GM21619 (cell line): ENCODE measurements around the gene CYTH1.

Source experiments
- ATAC-seq: cut with Tn5 transposase; IDR thresholded peaks from one replicate; pipeline ENCODE4 v1.9.1; 2021; ENCODE audit not compliant: unreplicated experiment

CYTH1 gene, protein sequence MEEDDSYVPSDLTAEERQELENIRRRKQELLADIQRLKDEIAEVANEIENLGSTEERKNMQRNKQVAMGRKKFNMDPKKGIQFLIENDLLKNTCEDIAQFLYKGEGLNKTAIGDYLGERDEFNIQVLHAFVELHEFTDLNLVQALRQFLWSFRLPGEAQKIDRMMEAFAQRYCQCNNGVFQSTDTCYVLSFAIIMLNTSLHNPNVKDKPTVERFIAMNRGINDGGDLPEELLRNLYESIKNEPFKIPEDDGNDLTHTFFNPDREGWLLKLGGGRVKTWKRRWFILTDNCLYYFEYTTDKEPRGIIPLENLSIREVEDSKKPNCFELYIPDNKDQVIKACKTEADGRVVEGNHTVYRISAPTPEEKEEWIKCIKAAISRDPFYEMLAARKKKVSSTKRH

DNA sequence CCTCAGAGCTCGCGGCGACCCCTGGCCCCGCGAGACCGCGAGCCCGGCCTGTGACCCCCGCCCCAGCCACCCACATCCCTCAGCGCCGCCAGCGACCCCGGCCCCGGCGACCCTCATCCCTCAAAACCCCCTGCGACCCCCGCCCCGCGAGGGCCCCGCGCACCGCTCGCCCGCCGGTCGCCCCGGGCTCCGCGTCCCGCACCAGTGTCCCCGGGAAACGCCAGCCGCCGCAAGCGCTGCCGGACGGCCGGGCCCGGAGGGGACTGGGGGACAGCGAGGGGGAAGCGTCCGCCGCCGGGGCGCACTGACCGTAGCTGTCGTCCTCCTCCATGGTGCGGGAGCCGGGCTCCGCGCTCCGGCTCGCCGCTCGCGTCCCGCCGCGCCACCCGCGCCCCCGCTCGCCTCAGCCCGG lies at the start of gene CYTH1:
TSS of gene CYTH1 (minus strand) at position 381 of the 412 bp plus-strand sequence. CDS start at position 331, 50 bp downstream.
- ATAC-seq: peak; percentile 26

DNA sequence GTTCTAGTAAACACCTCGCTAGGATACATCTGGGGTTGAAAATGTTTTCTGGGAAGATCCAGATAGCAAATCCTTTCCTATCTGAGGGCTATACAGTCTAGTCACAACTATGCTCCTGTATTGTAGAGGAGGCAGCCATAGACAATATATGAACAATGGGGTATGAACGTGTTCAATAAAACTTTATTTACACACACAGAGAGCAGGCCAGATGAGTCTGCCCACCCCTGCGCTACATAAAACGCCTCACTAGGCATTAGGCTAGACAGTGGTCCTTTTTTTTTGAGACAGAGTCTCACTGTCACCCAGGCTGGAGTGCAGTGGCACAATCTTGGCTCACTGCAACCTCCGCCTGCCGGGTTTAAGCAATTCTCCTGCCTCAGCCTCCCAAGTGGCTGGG lies 47.4 kb upstream of the CYTH1 start:
- ATAC-seq: no peak

DNA sequence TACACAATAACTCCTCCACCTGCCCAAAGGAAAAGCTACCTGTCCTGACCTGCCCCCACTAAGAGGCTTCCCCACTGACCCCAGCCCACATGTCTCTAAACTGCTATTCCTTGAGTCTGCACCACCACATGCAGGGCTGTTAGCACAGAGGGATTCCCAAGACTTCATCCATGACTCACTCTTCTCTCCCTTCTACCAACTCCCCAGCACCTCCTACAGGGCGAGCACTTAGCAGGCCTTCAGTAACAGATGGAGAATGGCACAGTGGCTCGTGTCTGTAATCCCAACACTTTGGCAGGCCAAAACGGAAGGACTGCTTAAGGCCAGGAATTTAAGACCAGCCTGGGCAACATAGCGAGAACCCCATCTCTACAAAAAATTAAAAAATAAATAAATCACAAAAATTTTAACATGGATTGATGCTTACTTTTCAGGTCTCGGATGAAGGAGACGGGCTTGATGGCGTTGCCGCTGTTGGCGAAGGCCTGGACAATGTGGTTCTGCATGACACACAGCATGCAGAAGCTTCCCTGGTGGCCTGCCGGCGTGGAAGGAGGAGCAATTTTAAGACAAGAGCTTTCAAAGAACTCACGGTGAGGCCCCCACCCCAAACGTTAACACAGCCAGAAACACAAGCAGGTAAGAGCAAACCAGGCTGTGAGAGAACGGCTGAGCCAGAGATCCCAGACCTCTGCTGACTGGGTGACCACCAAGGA lies 46.6 kb upstream of the CYTH1 start:
- ATAC-seq: no peak

DNA sequence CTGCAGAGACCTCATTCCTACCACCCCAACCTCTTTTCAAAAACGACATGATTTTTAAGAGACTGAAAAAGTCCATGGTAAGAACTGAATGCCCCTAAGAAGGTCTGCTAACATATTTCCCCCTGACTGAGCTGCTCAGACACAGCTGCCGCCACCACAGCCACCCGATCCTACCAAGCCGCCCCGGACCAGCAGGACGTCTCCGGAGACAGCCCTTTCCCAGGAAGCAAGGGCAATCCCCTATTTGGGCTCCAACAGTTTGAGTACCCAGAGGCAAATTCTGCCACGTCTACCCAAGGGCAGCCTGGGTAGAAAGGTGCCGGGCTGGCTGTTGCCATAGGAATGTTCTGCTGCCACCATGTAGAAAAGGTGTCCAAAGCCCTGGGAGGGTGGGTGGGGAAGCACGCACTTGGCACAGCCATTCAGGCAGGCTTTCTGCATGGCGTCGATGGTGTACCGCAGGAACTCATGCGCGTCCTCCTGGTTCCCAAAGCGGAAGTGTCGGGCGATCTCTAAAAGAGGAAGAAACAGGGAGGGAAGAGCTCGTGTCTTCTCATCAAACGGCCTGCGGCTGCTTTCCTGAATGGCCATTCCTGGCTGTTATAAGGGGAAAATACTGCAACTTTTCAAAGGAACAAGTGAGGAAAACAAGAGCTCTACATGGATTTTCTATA lies 44.9 kb upstream of the CYTH1 start:
- ATAC-seq: no peak

DNA sequence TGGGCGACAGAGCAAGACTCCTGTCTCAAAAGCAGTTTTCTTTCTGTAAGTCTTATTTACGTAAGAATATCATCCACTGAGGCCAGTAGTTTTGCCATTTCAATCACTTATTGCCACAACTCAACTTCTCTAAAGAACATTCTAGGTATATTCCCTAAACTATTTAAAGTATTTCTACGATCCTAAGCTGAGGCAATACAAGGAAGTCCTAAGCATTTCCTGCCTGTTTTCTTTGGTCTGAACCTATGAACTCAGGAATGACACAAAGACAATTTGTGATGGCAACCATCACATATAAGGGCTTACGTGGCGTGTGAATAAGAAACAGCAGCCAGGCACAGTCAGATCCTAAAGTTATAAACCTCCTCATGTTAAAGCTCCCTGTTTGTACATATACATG lies 44.3 kb upstream of the CYTH1 start:
- ATAC-seq: no peak

DNA sequence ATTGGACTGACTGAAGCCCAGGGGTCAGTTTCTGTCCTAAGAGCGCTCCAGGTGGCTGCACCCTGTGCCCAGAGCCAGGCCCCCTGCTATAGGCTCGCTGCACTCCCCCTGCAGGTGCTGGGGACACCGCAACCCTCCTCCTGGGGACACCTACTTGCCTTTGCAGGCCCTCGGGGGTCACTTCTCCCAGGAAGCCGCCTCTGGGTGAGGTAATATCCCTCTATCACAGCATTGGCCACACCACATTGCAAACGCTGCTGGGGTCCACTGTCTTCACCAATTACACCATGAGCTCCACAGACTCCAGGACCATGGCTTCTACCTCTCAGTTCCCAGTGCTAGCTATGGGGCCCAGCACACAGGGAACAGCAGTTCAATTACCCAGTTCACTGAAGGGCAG lies 43.6 kb upstream of the CYTH1 start:
- no peak for ATAC-seq

DNA sequence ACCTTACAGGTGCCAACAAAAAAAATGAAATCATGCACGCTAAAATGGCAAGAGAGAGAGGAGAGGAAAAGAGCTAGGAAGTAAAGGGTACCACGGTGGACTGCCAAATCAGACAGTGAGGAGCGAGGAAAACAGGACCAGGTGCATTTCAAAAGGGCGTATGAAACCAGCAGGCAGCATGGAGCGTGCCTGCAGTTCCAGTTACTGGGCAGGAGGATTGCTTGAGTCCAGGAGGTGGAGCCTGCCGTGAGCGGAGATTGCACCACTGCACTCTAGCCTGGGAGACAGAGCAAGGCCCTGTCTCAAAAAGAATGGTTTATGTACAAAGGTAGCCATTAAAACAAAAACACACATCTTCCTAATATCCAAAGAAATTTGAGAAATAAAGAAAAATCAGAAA lies 42.2 kb upstream of the CYTH1 start:
- no peak for ATAC-seq

DNA sequence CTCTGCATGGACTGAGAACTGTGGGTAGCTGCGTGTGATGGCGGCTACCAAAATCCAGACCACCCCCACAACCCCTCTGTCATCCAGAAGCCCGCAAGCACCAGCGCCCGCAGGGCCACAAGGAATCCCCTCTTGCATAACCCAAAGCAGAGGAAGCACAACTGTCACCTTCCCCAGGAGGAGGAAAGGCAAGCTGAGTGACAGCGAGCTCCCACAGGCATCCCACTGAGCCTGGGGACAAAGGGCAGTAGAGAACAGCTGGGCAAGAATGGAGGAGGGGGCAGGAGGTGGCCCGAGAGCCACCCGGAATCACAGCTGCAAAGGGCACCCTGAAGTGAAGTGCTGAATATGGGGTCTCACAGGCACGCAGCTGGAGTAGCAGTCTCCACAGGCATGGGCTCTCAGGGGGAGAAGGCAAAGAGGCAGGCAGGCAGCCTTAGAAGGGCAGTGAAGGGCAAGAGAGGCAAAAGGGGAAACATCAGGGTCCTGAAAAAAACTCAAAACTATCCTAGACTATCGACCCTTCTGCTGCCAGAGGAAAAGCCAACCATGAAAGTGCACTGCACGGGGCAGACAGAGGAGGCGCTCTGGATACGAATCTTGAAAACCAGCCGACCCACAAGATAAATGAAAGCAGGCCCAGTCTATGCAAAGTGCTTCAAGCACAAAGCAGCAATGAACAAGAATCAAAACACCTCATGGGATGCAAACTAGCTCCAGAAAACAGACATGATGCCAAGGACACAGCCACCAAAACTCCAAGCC lies 41.4 kb upstream of the CYTH1 start:
- no peak for ATAC-seq

DNA sequence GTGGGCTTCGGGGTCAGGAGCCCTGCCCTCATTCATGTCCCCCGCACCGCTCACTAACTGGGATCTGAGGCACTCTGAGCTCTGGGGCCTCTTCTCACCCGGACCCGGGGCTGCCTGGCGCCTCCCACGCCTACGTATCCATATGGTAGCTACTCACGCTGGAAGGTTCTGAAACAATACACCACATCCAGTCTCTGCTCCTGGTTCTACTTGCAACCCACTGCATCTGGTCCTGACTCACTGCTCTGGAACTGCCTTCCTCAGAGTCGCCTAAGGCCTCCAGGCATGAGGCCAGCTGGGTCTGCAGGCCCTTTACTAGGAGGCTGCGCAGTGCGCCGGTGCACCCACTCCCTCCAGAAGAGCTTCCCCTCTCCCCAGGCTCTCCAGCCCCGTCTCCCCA lies 40.5 kb upstream of the CYTH1 start:
- no peak for ATAC-seq

DNA sequence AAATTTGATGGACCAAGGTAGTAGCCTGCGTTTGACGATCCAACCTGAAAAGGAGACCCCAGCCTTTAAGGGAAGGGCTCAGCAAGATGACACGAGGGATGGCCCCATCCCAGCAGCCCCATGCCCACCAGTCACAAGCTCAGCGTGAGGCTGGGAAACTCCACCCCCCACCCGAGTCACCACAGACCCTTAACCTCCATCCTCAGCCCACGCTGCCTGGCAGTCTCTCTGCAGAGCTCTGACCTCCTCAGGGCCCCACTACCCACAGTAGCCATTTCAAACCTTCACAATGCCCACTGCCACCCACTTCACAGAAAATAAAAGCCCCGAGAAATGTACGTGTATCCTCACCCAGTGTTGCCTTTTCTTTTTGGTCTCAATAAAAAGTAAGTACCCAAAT lies 39.9 kb upstream of the CYTH1 start:
- no peak for ATAC-seq

DNA sequence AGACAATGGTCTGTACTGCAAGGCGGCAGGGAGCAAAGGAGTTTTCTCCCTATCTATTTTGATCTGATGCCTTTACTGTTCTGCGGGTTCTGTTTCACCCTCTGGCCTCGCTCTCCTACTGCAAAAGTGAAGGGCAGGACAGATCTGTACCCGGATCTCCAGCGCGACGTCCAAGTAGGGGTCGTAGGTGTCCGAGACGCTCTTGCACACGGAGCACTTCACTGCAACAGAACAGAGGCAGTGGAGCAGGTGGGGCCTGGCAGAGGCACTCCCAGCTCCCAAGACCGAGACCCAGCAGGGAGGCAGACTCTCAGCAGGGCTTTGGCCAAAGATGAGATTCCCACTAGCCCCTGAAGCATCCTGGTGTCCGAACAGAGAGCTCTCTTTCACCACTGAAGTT lies 38.8 kb upstream of the CYTH1 start:
- ATAC-seq: no peak

DNA sequence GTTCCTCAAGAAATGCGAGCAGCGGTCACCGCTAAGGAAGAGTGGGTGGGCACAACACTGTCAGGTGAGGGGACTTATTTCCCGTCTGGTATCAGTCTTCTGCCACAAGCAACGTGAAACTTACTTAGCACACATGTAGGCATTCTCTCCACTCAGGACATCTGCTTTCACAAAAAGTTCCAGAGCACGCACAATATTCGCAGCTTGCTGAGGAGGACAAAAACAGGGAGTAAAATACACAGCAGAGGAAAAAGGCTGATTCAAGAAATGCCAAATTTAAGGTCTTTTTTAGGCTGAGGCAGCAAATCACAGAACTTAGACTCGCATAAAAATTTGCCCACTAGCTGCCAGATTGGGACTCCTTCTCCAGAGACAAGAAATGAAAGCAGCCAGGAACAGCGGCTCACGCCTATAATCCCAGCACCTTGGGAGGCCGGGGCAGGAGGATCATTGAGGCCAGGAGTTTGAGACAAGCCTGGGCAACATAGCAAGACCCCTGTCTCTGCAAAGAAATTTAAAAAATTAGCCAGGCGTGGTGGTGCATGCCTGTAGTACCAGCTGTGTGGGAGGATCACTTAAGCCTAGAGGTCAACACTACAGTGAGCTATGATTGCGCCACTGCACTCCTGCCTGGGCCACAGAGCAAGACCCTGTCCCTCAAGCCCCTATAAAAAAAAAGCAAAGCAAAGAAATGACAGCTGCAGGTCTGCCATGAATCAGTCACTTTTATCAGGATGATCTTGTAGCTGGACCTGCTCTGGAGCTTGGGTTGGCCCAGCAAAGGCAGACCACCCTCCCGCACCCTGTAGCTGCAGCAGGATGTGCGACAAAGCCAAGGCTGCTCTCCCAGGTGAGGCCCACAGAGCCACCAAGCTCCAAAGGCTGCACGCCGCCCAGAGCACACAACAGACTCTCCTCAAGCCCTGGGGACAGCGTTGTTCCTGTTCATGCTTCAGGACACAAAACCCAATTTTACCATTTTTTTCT lies 38.0 kb upstream of the CYTH1 start:
- no peak for ATAC-seq

DNA sequence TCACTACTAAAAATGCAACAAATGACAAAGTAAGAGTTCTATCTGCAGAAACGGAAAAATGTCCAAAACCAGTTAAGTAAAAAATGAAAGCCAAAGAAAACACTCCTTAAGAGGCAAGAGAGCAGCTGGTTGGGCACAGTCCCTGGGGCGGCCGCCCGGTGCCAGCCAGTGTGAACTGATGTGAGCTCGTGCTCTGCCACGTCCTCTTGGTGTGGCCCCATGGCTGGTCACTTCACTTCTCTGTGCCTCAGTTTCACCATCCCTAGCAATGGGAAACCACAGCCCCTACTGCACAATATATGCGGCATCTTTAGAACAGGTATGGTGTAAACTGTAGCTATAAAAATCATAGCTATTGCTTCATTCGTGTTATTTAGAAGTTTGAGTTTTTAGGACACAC lies 37.3 kb upstream of the CYTH1 start:
- ATAC-seq: no peak

DNA sequence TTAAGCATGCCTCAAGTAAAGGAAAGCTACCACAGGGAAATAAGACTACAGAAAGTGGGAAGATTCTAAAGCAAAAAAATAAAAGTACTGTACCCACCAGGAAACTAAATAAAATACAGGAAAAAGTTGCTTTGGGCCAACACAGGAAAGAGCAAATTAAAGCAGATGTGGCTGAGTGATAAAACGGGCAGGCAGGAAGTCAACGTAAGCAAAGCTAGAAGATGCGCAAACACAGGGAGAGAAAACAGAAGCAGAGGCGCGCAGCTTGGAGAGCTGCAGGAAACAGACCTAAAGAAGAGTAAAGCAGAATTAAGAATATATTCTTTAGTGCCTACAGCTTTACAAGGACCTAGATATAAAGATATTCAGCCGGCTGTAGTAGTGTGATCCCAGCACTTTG lies 36.9 kb upstream of the CYTH1 start:
- no peak for ATAC-seq

DNA sequence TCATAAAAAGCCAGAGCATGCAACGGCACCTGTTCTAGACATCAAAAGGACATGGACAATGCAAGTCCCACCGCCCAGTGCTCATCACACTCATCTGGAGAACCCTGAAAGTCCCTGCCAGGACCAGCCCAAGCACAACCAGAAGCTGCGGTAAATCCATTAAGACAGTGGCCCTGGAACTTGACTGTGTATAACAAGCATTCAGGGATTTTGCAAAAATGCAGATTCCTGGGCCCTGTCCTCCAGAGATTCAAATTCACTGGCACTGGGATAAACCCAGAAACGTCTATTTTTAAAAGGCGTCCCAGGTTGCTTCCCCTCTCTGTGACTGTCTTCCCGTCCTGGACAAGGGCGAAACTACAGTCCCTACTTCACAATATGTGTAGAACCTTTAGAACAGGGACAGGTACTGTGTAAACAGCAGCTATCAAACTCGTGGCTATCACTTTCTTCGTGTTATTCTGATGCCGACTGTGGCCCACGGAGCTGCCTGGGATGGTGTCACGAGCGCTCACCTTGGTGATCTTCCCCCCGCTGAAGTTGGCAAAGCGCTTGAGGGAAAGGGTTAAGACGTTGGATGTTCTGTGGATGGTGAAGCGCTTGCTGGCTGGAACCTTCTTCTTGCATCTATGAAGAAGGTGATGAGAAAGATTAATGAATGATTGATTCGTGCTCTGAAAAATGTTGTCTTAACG lies 36.2 kb upstream of the CYTH1 start:
- no peak for ATAC-seq

DNA sequence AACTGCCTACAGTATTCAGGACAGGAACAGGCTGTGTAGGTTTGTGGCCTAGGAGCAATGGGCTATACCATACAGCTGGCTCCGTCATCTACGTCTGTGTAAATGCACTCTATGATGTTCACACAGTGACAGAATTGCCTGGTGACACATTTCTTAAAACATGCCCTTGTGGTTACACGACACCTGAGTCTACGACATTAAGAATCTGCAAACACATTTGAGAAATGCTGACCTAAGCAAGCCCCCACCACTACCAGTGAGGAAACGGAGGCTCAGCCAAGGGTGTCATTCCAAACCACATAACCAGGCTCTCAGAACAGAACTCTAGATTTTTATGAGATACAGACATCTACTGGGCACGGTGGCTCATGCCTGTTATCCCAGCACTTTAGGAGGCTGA lies 35.0 kb upstream of the CYTH1 start:
- ATAC-seq: no peak

DNA sequence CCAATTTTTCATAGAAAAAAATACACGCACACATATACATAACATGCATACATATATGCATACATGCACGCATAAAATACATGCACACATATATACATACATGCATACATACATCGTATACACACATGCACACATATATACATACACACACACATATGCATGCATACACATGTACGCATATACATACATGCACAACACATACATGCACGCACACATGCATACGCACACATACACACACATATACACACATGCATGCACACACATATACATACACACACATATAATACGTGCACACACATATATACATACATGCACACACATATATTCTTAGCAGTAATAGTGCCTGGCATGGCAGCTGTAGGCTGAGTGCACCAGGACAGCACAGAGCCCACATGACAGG lies 33.6 kb upstream of the CYTH1 start:
- no peak for ATAC-seq

DNA sequence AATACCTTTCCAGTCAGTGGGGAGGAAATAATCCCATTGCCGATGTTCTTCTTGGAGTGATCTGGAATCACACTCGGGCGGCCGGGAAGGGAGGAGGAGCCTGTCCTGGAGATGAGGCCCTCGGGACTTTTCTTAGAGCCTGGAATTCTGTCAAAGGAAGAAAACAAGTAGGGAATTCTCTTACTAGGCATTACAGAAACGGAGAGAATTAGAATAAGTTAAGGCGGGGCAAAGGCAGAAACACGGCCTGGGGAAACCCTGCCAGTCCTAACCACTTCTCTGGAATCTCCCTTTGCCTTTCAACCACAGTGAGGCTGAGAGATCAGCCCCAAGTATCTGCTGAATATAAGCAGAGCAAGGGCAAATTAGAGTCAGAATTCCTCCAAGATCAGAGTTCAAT lies 30.8 kb upstream of the CYTH1 start:
- no peak for ATAC-seq

DNA sequence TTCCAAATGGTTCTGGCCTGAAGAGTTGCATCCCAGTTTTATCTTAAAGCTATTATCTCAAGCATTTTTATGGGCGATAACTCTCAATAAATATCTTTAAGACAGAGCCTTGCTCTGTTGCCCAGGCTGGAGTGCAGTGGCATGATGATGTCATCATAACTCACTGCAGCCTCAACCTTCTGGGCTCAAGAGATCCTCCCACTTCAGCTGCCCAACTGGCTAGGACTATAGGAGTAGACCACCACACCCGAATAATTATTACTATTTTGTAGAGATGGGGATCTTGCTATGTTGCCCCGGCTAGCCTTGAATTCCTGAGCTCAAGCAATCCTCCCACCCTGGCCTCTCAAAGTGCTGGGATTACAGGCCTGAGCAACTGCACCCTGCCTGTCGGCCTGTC lies 26.1 kb upstream of the CYTH1 start:
- ATAC-seq: no peak

DNA sequence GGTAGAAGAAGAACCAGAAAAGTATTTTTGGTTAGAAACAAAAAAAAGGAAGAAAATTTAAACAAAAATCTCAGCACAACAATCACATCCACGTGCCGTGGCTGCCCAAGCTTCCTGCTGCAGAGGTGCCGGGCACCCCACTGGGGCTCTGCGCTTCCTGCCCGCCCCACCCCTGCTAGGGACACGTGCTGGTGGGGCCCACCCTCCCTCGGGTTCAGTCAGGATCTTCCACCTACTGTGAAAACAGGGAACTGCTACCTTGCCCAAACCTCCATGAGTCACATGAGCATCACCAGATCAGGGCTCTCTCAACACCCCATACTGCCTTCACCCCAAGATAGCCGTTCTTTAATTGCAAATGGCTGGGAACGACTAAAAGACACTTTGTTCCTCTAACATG lies 24.4 kb upstream of the CYTH1 start:
- no peak for ATAC-seq
